Measurements from ENCODE around the gene HCFC1.

GRCh38 chrX:154006947-154007346 is 35.3 kb upstream of the HCFC1 start:
- TF ChIP-seq CTCF (IDR thresholded peaks at IDR 0.05; ENCODE audit: low read depth, low read length, poor library complexity, severe bottlenecking) (no peak), EZH2phosphoT487 (IDR thresholded peaks at IDR 0.05; ENCODE audit: borderline replicate concordance, low read length) (no peak)
